ENCODE measurements around the gene DNMBP. TPM values are rescaled to one million over a fixed set of nuclear protein-coding genes. Genes with fewer than 3 reads are reported as not detected.

The DNMBP gene
- total and polyA plus RNA-seq, 2 experiments from 2014 or later, result 13.4 to 31.2 TPM

- Histone ChIP-seq H4K20me1 (replicated peaks; ENCODE audit: insufficient read depth) (no peaks in the 10 kb centered on the region), H2AFZ (no peak overlapping the region), H3K4me2 (no peak overlapping the region), H3F3A (replicated peaks; ENCODE audit: low read depth) (no peaks in the 10 kb centered on the region), H3K79me2 (replicated peaks; ENCODE audit: insufficient read depth) (no peaks in the 10 kb centered on the region), H3K27me3 (ENCODE audit: insufficient read depth) (no peaks in the 10 kb centered on the region), H3K4me1 (ENCODE audit: insufficient read depth) (peaks cover 4% of the 10 kb centered on the region; the same call in 1 of the 2 replicates), H3K27ac (ENCODE audit: low read depth) (no peak overlapping the region), H3K9me2 (ENCODE audit: insufficient read depth) (peaks cover 5% of the 10 kb centered on the region), H3K36me3 (ENCODE audit: insufficient read depth) (no peaks in the 10 kb centered on the region), H3K4me3 (no peak overlapping the region)
- ATAC-seq (no peak), DNase-seq (ENCODE audit: low spot score) (no peak)
- Mint-ChIP-seq H3K4me3 (no peak overlapping the region), H3K36me3 (ENCODE audit: low read depth) (no peaks in the 10 kb centered on the region; the same call in 2 of the 3 replicates), H3K27ac (no peak overlapping the region), H3K4me1 (peaks cover 12% of the 10 kb centered on the region), H3K27me3 (ENCODE audit: insufficient read depth, low read depth, poor library complexity) (peaks cover 2% of the 10 kb centered on the region), H3K9me3 (0 out of 3 replicates have a peak, but pooled peaks cover 3% of the 10 kb centered on the region)
- TF ChIP-seq JUNB (IDR thresholded peaks at IDR 0.05; ENCODE audit: unreplicated experiment) (no peak), ZNF331 (CRISPR knock-in tag; IDR thresholded peaks at IDR 0.05; ENCODE audit: low read depth) (no peak), ZNF114 (CRISPR knock-in tag; IDR thresholded peaks at IDR 0.05) (no peak), CREB1 (CRISPR knock-in tag; IDR thresholded peaks at IDR 0.05; ENCODE audit: low read depth) (no peak), CTCF (conservative IDR thresholded peaks at IDR 0.05; ENCODE audit: low read depth in 2 of 2) (no peak), EZH2 (IDR thresholded peaks at IDR 0.05; ENCODE audit: low read depth, unreplicated experiment) (no peak), REST (IDR thresholded peaks at IDR 0.05; ENCODE audit: unreplicated experiment) (no peak), POLR2AphosphoS5 (IDR thresholded peaks at IDR 0.05; ENCODE audit: low read depth) (no peak), NANOG (IDR thresholded peaks at IDR 0.05; ENCODE audit: borderline replicate concordance) (no peak), STAT1 (IDR thresholded peaks at IDR 0.05; ENCODE audit: unreplicated experiment) (no peak), ZNF462 (CRISPR knock-in tag; IDR thresholded peaks at IDR 0.05) (no peak), ETS1 (IDR thresholded peaks at IDR 0.05) (no peak)
Observed at GRCh38 chr10:99860466-99860865, 149.3 kb downstream of the DNMBP start.

All from GM23338 (cell line).